ENCODE data around the gene MAG. TPM values are rescaled to one million over a fixed set of nuclear protein-coding genes. Genes with fewer than 3 reads are reported as not detected.

MAG gene
- total RNA-seq, 4 donors from 2014 or later = 0.10 TPM; not detected in 3

DNA sequence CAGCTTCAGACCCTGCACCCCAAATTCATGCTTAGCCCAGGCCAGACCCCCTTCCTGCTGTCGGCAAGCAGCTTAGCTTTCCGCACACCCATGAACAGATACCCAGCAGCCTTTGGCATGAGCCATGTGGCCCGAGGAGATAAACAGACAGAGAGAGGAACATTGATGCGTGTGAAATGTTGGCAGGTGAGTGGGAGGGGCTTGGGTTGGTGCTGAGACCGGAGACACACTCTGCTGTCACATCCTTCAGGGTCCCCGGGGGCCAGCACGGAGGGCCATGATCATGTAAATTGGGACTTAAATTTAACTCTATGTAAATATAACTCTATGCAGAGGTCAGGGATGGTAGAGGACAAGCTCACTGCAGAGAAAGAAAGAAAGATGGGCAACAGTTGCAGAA lies 38.5 kb downstream of the MAG start:
- 61 to 64% methylated on average over 7 of the region's 7 CpGs for whole genome bisulfite sequencing, 2 donors
- DNase-seq (ENCODE audit: low spot score in 2 of 2) = no peak
- intact Hi-C loops (cut with DNase I; ENCODE audit: low total_unique reads) = no loop called here
- no peak for TF ChIP-seq POLR2A (IDR thresholded peaks at IDR 0.05)
- no peak for TF ChIP-seq CTCF (IDR thresholded peaks at IDR 0.05)
- H3K4me3 ChIP-seq (ENCODE audit: low read depth, poor library complexity, severe bottlenecking) = no peak overlapping the region

DNA sequence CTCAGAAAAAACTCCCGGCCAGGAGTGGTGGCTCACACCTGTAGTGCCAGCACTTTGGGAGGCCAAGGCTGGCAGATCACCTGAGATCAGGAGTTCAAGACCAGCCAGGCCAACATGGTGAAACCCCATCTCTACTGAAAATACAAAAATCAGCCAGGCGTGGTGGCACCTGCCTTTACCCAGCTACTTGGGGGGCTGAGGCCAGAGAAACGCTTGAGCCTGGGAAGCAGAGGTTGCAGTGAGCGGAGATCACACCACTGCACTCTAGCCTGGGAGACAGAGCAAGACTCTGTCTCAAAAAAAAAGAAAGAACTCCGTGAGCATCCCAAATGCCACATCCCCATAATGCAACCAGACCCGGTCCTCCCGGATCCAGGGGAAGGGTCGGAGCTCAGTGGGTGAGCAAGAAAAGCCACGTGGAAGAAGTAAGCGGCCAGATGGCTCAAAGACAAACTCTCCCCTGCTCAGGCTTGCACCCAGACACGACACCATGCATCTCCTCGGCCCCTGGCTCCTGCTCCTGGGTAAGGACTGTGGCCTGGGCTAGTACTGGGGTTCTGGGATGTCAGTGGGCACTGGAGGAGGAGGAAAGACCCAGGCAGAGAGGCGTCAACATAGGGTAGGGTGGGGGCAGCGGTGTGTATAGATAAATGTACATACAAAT lies 39.7 kb downstream of the MAG start:
- intact Hi-C loops (cut with DNase I; ENCODE audit: low total_unique reads) = no loop called here
- 77 to 79% methylated on average over 14 of the region's 14 CpGs for WGBS, 2 donors
- H3K4me3 ChIP-seq (ENCODE audit: low read depth, poor library complexity, severe bottlenecking) = no peak overlapping the region
- DNase-seq (ENCODE audit: low spot score in 2 of 2) = no peak
- TF ChIP-seq CTCF (IDR thresholded peaks at IDR 0.05) = no peak
- TF ChIP-seq POLR2A (IDR thresholded peaks at IDR 0.05) = no peak

- WGBS, 2 donors = 67 to 70% methylated on average over 12 of the region's 12 CpGs
- TF ChIP-seq CTCF (IDR thresholded peaks at IDR 0.05) (no peak), POLR2A (IDR thresholded peaks at IDR 0.05) (no peak)
- intact Hi-C loops (cut with DNase I; ENCODE audit: low total_unique reads) = no loop called here
Measured at GRCh38 chr19:35332817-35333216, 40.9 kb downstream of the MAG start.

DNA sequence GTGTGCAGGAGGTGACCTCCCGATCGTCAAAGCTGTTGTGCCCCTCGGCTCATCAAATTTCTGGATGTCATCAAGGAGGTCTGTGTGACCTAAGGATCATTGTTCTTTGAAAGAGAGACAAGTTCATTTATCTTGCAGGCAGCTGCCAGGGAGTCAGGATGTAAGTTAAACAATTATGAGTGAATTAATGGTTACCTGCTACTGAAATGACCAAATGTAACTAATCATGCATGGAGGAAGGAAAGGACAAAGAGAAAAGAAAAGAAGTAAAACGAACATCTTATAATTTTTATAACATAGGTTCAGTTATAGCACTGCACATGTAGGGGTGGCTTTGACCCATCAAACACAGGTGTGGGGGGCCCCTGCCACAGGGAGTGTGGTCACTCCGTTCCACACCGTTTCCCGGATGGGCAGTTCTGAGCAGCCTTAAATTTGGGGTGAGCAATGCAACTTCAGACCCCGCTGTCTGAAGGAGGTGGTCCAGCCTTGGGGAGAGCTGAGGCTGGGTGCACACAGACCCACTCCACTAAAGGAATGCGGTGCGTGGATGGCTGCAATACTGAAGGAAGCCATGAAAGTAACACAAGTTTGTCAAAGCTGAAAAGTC lies 42.3 kb downstream of the MAG start:
- 86 to 91% methylated on average over 10 of the region's 10 CpGs for WGBS, 2 donors
- no peak overlapping the region for H3K4me3 ChIP-seq (ENCODE audit: low read depth, poor library complexity, severe bottlenecking)
- DNase-seq (ENCODE audit: low spot score in 2 of 2) = no peak
- no peak for TF ChIP-seq POLR2A (IDR thresholded peaks at IDR 0.05)
- TF ChIP-seq CTCF (IDR thresholded peaks at IDR 0.05) = no peak
- intact Hi-C loops (cut with DNase I; ENCODE audit: low total_unique reads) = no loop called here

More at GRCh38 chr19:35332817-35333216, 40.9 kb downstream of the MAG start:
- no peak for DNase-seq (ENCODE audit: low spot score in 2 of 2)
- no peak overlapping the region for H3K4me3 ChIP-seq (ENCODE audit: low read depth, poor library complexity, severe bottlenecking)

GRCh38 chr19:35336166-35336955 lies 44.4 kb downstream of the MAG start:
- DNase-seq (ENCODE audit: low spot score in 2 of 2) = no peak
- WGBS, 2 donors = 87 to 91% methylated on average over 21 of the region's 21 CpGs
- no peak for TF ChIP-seq POLR2A (IDR thresholded peaks at IDR 0.05)
- TF ChIP-seq CTCF (IDR thresholded peaks at IDR 0.05) = no peak
- no peak overlapping the region for H3K4me3 ChIP-seq (ENCODE audit: low read depth, poor library complexity, severe bottlenecking)
- intact Hi-C loops (cut with DNase I; ENCODE audit: low total_unique reads) = no loop called here
